H9 (cell line): Measurements from ENCODE around the gene FAM228B. TPM values are rescaled to one million over a fixed set of nuclear protein-coding genes. Genes with fewer than 3 reads are reported as not detected.
"Not testable (repeated sequence)": the region's sequence is repeated elsewhere in the genome, so short reads cannot be mapped to it uniquely, and the experiment has no call there.

ENCODE experiments used
- DNase-seq: peaks from one replicate; pipeline ENCODE4 v3.0.0-alpha.2; 2017
- H2AFZ ChIP-seq: one replicate; pipeline ENCODE4 v1.6.1; 2013; ENCODE audit warnings: mild to moderate bottlenecking, low read length, control low read depth, moderate library complexity
- H2AK5ac ChIP-seq: 2 replicates; pipeline ENCODE4 v1.6.1; 2013; ENCODE audit warnings: low read length, control low read depth, mixed read lengths; ENCODE audit not compliant: insufficient read length
- H2BK120ac ChIP-seq: one replicate; pipeline ENCODE4 v1.6.1; 2013; ENCODE audit warnings: low read depth, mild to moderate bottlenecking, low read length, control low read depth, inconsistent platforms; ENCODE audit not compliant: poor library complexity, severe bottlenecking
- H2BK12ac ChIP-seq: 2 replicates; pipeline ENCODE4 v1.6.1; 2013; ENCODE audit warnings: low read length, control low read depth, mixed read lengths, low read depth; ENCODE audit not compliant: insufficient read length
- H2BK15ac ChIP-seq: 2 replicates; pipeline ENCODE4 v1.6.1; 2013; ENCODE audit warnings: low read depth, low read length, control low read depth
- H2BK20ac ChIP-seq: one replicate; pipeline ENCODE4 v1.6.1; 2013; ENCODE audit warnings: low read depth, mild to moderate bottlenecking, low read length, control low read depth, inconsistent platforms; ENCODE audit not compliant: poor library complexity, severe bottlenecking
- H2BK5ac ChIP-seq: 2 replicates; pipeline ENCODE4 v1.6.1; 2013; ENCODE audit warnings: low read length, control low read depth, mixed read lengths; ENCODE audit not compliant: insufficient read length
- H3K14ac ChIP-seq: 2 replicates; pipeline ENCODE4 v1.6.1; 2013; ENCODE audit warnings: low read length, control low read depth; ENCODE audit not compliant: insufficient read depth
- H3K18ac ChIP-seq: 2 replicates; pipeline ENCODE4 v1.6.1; 2013; ENCODE audit warnings: low read depth, mild to moderate bottlenecking, mixed read lengths, low read length, control low read depth; ENCODE audit not compliant: insufficient read length
- H3K23ac ChIP-seq: 2 replicates; pipeline ENCODE4 v1.6.1; 2013; ENCODE audit warnings: low read length, control low read depth, mixed read lengths, low read depth; ENCODE audit not compliant: insufficient read length
- H3K23me2 ChIP-seq: 2 replicates; pipeline ENCODE4 v1.6.1; 2013; ENCODE audit warnings: low read depth, mild to moderate bottlenecking, mixed read lengths, low read length, control low read depth; ENCODE audit not compliant: insufficient read length, poor library complexity, severe bottlenecking
- H3K27ac ChIP-seq: 2 replicates; pipeline ENCODE4 v1.5.1; 2013; ENCODE audit warnings: low read length, control low read depth, mixed read lengths, low read depth; ENCODE audit not compliant: insufficient read length
- H3K27me3 ChIP-seq: 2 replicates; pipeline ENCODE4 v1.6.1; 2013; ENCODE audit warnings: low read length, control low read depth, inconsistent platforms; ENCODE audit not compliant: insufficient read depth
- H3K4ac ChIP-seq: 2 replicates; pipeline ENCODE4 v1.6.1; 2013; ENCODE audit warnings: low read depth, mild to moderate bottlenecking, control low read depth, inconsistent platforms, low read length, moderate library complexity
- H3K4me1 ChIP-seq: 2 replicates; pipeline ENCODE4 v1.6.1; 2013; ENCODE audit warnings: low read length, control low read depth, inconsistent platforms; ENCODE audit not compliant: insufficient read depth
- H3K4me2 ChIP-seq: 2 replicates; pipeline ENCODE4 v1.6.1; 2013; ENCODE audit warnings: low read length, control low read depth, mixed read lengths; ENCODE audit not compliant: insufficient read length, insufficient read depth
- H3K56ac ChIP-seq: 2 replicates; pipeline ENCODE4 v1.6.1; 2013; ENCODE audit warnings: low read depth, mild to moderate bottlenecking, mixed read lengths, low read length, control low read depth; ENCODE audit not compliant: insufficient read length
- H3K79me1 ChIP-seq: 2 replicates; pipeline ENCODE4 v1.6.1; 2013; ENCODE audit warnings: low read depth, mild to moderate bottlenecking, moderate library complexity, low read length, control low read depth, inconsistent platforms; ENCODE audit not compliant: insufficient read depth, poor library complexity, severe bottlenecking
- H3K79me2 ChIP-seq: 2 replicates; pipeline ENCODE4 v1.6.1; 2013; ENCODE audit warnings: low read length, control low read depth, inconsistent platforms; ENCODE audit not compliant: insufficient read depth
- H3K9ac ChIP-seq: 2 replicates; pipeline ENCODE4 v1.6.1; 2013; ENCODE audit warnings: low read length, control low read depth, mixed read lengths; ENCODE audit not compliant: insufficient read length; ENCODE audit errors: extremely low read depth
- H3K9me3 ChIP-seq: one replicate; pipeline ENCODE4 v1.6.1; 2013; ENCODE audit warnings: low read depth, low read length, inconsistent platforms; ENCODE audit not compliant: control insufficient read depth
- H3T11ph ChIP-seq: one replicate; pipeline ENCODE4 v1.6.1; 2013; ENCODE audit warnings: mild to moderate bottlenecking, low read length, control low read depth, inconsistent platforms
- H4K20me1 ChIP-seq: one replicate; pipeline ENCODE4 v1.6.1; 2013; ENCODE audit not compliant: control insufficient read depth, insufficient read length, insufficient read depth
- H4K5ac ChIP-seq: 2 replicates; pipeline ENCODE4 v1.6.1; 2013; ENCODE audit warnings: low read depth, mild to moderate bottlenecking, mixed read lengths, low read length, control low read depth; ENCODE audit not compliant: insufficient read length
- H4K8ac ChIP-seq: replicated peaks from 2 replicates; pipeline ENCODE4 v1.6.1; 2013; ENCODE audit warnings: low read length, control low read depth, mixed read lengths, low read depth; ENCODE audit not compliant: insufficient read length
- H4K91ac ChIP-seq: 2 replicates; pipeline ENCODE4 v1.6.1; 2013; ENCODE audit warnings: low read depth, mild to moderate bottlenecking, moderate library complexity, mixed read lengths, low read length, control low read depth; ENCODE audit not compliant: insufficient read length
- H3K27ac Mint-ChIP-seq, 3 experiments: 2 replicates in 2 of 3; 3 replicates in 1 of 3; pipeline ENCODE4 v1.8.0; 2020 to 2021; ENCODE audit warnings: mixed read lengths in 3 of 3, mild to moderate bottlenecking in 1 of 3, moderate library complexity in 1 of 3
- H3K27me3 Mint-ChIP-seq: 2 replicates; pipeline ENCODE4 v1.8.0; 2021; ENCODE audit warnings: low read depth, mild to moderate bottlenecking, moderate library complexity, mixed read lengths
- H3K36me3 Mint-ChIP-seq, 3 experiments: 2 replicates in 2 of 3; 3 replicates in 1 of 3; pipeline ENCODE4 v1.8.0; 2020 to 2021; ENCODE audit warnings: low read depth in 3 of 3, mixed read lengths in 3 of 3; ENCODE audit not compliant: insufficient read depth in 1 of 3
- H3K4me1 Mint-ChIP-seq, 2 experiments: 2 replicates each; pipeline ENCODE4 v1.8.0; 2020; ENCODE audit warnings: mixed read lengths in 2 of 2
- H3K4me3 Mint-ChIP-seq, 2 experiments: 2 replicates in 1 of 2; 3 replicates in 1 of 2; pipeline ENCODE4 v1.8.0; 2020 to 2021; ENCODE audit warnings: mild to moderate bottlenecking in 2 of 2, mixed read lengths in 2 of 2, moderate library complexity in 1 of 2
- H3K9me3 Mint-ChIP-seq, 2 experiments: 2 replicates in 1 of 2; 3 replicates in 1 of 2; pipeline ENCODE4 v1.8.0; 2020; ENCODE audit warnings: mild to moderate bottlenecking in 2 of 2, mixed read lengths in 2 of 2, moderate library complexity in 1 of 2
- WGBS: extraction: QIAGEN DNeasy Blood & Tissue Kit; methylation state at CpG from one replicate; pipeline ENCODE4 v1.1.7; 2013; ENCODE audit warnings: missing lambda C conversion rate, low lambda C conversion rate, mixed read lengths; ENCODE audit not compliant: insufficient read length; ENCODE audit errors: extremely low coverage; 5-methylcytosine and 5-hydroxymethylcytosine counted together
- total RNA-seq: library from RNA; stranded (reverse); gene quantifications from 2 replicates; pipeline ENCODE4 v1.2.1, GENCODE V29; 2021
- TF ChIP-seq, protein P1 (sequence below): fragments of 200-600 bp; sonication (generic); conservative IDR thresholded peaks from 3 replicates; pipeline ENCODE4 v1.8.0; 2021; ENCODE audit warnings: antibody characterized with exemption, mild to moderate bottlenecking

FAM228B gene
- total RNA-seq, 1 experiment from 2014 or later: 6.5 TPM

DNA sequence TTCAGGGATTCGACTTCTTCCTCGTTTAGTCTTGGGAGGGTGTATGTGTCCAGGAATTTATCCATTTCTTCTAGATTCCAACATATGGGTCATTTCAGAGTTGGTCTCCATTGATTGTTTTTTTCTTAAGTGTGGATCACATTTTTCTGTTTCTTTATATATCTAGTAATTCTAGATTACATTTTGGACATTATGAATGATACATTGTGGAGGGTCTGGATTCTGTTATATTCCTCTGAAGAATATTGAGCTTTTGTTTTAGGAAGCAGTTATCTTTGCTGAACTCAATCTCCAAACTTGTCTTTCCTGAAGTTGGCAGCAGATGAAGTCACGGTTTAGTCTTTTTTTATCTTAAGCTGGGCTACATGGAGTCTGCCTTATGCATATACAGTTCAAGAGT, 9.3 kb downstream of the FAM228B start:
- H3K79me1 ChIP-seq: no peaks in the 10 kb centered on the region
- no peak overlapping the region for H2BK15ac ChIP-seq
- no peaks in the 10 kb centered on the region for H4K20me1 ChIP-seq
- no peak overlapping the region for H2BK12ac ChIP-seq
- H3K27me3 ChIP-seq: no peaks in the 10 kb centered on the region
- no peak overlapping the region for H2BK20ac ChIP-seq
- H2BK5ac ChIP-seq: no peak overlapping the region
- no peaks in the 10 kb centered on the region for H3K79me2 ChIP-seq
- no peak overlapping the region for H4K5ac ChIP-seq
- H3K56ac ChIP-seq: no peak overlapping the region
- no peak overlapping the region; a peak in 1 of 7 replicates for H3K27ac Mint-ChIP-seq
- H3K4me2 ChIP-seq: no peak overlapping the region
- no peaks in the 10 kb centered on the region for H3K9me3 ChIP-seq
- 0 out of 4 replicates have a peak, but pooled peaks cover 0 to 4% of the 10 kb centered on the region in 2 experiments for H3K4me1 Mint-ChIP-seq
- H2BK120ac ChIP-seq: no peak overlapping the region
- no peak overlapping the region for H3K27ac ChIP-seq
- no peak overlapping the region for H4K8ac ChIP-seq
- no peak overlapping the region; a peak in 1 of 5 replicates for H3K4me3 Mint-ChIP-seq
- H3K9ac ChIP-seq: no peak overlapping the region
- no peaks in the 10 kb centered on the region for H3K4me1 ChIP-seq
- no peak overlapping the region for H3T11ph ChIP-seq
- peaks cover 4 to 13% (median 4%) of the 10 kb centered on the region in 3 experiments for H3K36me3 Mint-ChIP-seq
- H2AFZ ChIP-seq: no peak overlapping the region
- no peak overlapping the region for H3K14ac ChIP-seq
- TF ChIP-seq, protein P1, sequence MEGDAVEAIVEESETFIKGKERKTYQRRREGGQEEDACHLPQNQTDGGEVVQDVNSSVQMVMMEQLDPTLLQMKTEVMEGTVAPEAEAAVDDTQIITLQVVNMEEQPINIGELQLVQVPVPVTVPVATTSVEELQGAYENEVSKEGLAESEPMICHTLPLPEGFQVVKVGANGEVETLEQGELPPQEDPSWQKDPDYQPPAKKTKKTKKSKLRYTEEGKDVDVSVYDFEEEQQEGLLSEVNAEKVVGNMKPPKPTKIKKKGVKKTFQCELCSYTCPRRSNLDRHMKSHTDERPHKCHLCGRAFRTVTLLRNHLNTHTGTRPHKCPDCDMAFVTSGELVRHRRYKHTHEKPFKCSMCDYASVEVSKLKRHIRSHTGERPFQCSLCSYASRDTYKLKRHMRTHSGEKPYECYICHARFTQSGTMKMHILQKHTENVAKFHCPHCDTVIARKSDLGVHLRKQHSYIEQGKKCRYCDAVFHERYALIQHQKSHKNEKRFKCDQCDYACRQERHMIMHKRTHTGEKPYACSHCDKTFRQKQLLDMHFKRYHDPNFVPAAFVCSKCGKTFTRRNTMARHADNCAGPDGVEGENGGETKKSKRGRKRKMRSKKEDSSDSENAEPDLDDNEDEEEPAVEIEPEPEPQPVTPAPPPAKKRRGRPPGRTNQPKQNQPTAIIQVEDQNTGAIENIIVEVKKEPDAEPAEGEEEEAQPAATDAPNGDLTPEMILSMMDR: no peak
- DNase-seq: no peak
- WGBS: no CpG with 5 or more reads among the region's 3 CpGs
- H3K18ac ChIP-seq: no peak overlapping the region
- no peak overlapping the region for H3K4ac ChIP-seq
- no peaks in the 10 kb centered on the region for H3K27me3 Mint-ChIP-seq
- no peaks in the 10 kb centered on the region for H3K23me2 ChIP-seq
- no peak overlapping the region for H2AK5ac ChIP-seq
- peaks cover 11 to 16% of the 10 kb centered on the region in 2 experiments for H3K9me3 Mint-ChIP-seq
- no peak overlapping the region for H4K91ac ChIP-seq
- no peak overlapping the region for H3K23ac ChIP-seq

DNA sequence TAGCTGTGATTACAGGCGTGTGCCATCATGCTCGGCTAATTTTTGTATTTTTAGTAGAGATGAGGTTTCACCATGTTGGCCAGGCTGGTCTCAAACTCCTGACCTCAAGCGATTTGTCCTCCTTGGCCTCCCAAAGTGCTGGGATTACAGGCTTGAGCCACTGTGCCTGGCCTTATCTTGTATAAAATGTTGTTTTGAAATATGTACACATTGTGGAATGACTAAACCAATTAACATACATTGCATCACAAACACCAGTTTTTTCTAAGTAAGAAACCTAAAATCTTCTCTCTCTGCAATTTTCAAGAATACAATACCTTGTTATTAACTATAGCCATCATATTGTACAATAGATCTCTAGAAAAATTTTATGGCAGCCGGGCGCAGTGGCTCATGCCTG, 17.0 kb downstream of the FAM228B start:
- not testable (repeated sequence) for H3K27me3 ChIP-seq, H3K27ac Mint-ChIP-seq, H2BK15ac ChIP-seq, H3K23ac ChIP-seq, H3K27me3 Mint-ChIP-seq, H3K4me2 ChIP-seq, H3K18ac ChIP-seq, H3K9ac ChIP-seq, H3K4me1 Mint-ChIP-seq, H4K91ac ChIP-seq, H2AFZ ChIP-seq, H3K4me3 Mint-ChIP-seq, H3K9me3 Mint-ChIP-seq, H2BK20ac ChIP-seq, H3K79me2 ChIP-seq, H3K4ac ChIP-seq, H4K8ac ChIP-seq, H3K14ac ChIP-seq, H3K27ac ChIP-seq, H4K20me1 ChIP-seq, H2BK120ac ChIP-seq, H3K56ac ChIP-seq, DNase-seq, H2AK5ac ChIP-seq, H3K36me3 Mint-ChIP-seq, H3K4me1 ChIP-seq, H3K23me2 ChIP-seq, H3K9me3 ChIP-seq, H2BK5ac ChIP-seq, H3K79me1 ChIP-seq, H4K5ac ChIP-seq, H3T11ph ChIP-seq, H2BK12ac ChIP-seq
- WGBS: no CpG with 5 or more reads among the region's 5 CpGs
